ENCODE results near the gene KRTAP10-7. TPM values are rescaled to one million over a fixed set of nuclear protein-coding genes. Genes with fewer than 3 reads are reported as not detected.

KRTAP10-7 gene
- total and polyA plus RNA-seq, 2 experiments from 2014 or later, result not detected

DNA sequence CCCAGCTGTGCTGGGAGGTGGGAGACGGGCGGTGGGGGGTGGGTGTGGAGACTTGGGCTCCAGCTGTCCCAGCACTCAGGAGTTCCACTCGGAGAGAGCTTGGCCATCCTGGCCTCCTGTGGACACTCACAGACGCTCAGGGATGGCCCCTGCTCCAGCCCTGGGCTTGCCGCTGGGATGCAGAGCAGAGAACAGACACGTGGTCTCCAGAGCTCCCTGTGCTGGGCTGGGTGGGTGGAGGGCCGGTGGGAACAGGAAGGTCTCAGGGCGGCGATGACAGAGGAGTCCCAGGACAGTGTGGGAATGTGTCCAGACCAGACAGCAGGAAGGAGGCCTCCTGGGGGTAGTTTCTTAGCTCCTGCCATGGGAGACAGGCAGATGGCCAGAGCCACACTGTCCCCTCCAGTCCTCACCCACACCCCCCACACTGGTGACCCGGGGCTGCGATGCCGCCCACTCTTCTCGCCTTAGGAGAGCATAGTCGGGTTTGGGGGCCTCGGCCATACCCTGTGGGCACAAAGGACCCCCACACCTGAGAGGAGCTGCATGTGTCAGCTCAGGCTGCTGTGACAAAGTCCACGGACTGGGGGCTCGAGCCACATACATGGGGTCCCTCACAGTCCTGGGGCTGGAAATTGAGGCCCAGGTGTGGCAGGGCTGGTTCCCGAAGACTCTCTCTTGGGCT, 28.5 kb downstream of the KRTAP10-7 start:
- TF ChIP-seq POLR2AphosphoS5 (IDR thresholded peaks at IDR 0.05; ENCODE audit: low read depth) (no peak), NANOG (IDR thresholded peaks at IDR 0.05; ENCODE audit: borderline replicate concordance) (no peak), STAT1 (IDR thresholded peaks at IDR 0.05; ENCODE audit: unreplicated experiment) (no peak)
- TF ChIP-seq, protein P1, sequence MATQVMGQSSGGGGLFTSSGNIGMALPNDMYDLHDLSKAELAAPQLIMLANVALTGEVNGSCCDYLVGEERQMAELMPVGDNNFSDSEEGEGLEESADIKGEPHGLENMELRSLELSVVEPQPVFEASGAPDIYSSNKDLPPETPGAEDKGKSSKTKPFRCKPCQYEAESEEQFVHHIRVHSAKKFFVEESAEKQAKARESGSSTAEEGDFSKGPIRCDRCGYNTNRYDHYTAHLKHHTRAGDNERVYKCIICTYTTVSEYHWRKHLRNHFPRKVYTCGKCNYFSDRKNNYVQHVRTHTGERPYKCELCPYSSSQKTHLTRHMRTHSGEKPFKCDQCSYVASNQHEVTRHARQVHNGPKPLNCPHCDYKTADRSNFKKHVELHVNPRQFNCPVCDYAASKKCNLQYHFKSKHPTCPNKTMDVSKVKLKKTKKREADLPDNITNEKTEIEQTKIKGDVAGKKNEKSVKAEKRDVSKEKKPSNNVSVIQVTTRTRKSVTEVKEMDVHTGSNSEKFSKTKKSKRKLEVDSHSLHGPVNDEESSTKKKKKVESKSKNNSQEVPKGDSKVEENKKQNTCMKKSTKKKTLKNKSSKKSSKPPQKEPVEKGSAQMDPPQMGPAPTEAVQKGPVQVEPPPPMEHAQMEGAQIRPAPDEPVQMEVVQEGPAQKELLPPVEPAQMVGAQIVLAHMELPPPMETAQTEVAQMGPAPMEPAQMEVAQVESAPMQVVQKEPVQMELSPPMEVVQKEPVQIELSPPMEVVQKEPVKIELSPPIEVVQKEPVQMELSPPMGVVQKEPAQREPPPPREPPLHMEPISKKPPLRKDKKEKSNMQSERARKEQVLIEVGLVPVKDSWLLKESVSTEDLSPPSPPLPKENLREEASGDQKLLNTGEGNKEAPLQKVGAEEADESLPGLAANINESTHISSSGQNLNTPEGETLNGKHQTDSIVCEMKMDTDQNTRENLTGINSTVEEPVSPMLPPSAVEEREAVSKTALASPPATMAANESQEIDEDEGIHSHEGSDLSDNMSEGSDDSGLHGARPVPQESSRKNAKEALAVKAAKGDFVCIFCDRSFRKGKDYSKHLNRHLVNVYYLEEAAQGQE (IDR thresholded peaks at IDR 0.05; ENCODE audit: unreplicated experiment), result no peak
- Histone ChIP-seq H4K20me1 (replicated peaks; ENCODE audit: insufficient read depth) (no peaks in the 10 kb centered on the region), H3K36me3 (ENCODE audit: insufficient read depth) (0 out of 2 replicates have a peak, but pooled peaks cover 6% of the 10 kb centered on the region), H3K4me3 (no peak overlapping the region), H2AFZ (no peak overlapping the region), H3K4me2 (no peak overlapping the region), H3K27ac (ENCODE audit: low read depth) (no peak overlapping the region), H3K4me1 (ENCODE audit: insufficient read depth) (no peaks in the 10 kb centered on the region), H3K9me2 (ENCODE audit: insufficient read depth) (no peaks in the 10 kb centered on the region), H3F3A (replicated peaks; ENCODE audit: low read depth) (no peaks in the 10 kb centered on the region), H3K79me2 (replicated peaks; ENCODE audit: insufficient read depth) (no peaks in the 10 kb centered on the region), H3K27me3 (ENCODE audit: insufficient read depth) (no peaks in the 10 kb centered on the region)
- ATAC-seq (peak; percentile 22; the same call in 2 of the 3 replicates), DNase-seq (ENCODE audit: low spot score) (no peak)
- no peak overlapping the region for H3K4me3 Mint-ChIP-seq
- H3K4me1 Mint-ChIP-seq, result no peaks in the 10 kb centered on the region
- H3K36me3 Mint-ChIP-seq (ENCODE audit: low read depth), result peaks cover 15% of the 10 kb centered on the region
- H3K27ac Mint-ChIP-seq, result no peak overlapping the region
- peaks cover 33% of the 10 kb centered on the region for H3K9me3 Mint-ChIP-seq
- peaks cover 7% of the 10 kb centered on the region for H3K27me3 Mint-ChIP-seq (ENCODE audit: insufficient read depth, low read depth, poor library complexity)

DNA sequence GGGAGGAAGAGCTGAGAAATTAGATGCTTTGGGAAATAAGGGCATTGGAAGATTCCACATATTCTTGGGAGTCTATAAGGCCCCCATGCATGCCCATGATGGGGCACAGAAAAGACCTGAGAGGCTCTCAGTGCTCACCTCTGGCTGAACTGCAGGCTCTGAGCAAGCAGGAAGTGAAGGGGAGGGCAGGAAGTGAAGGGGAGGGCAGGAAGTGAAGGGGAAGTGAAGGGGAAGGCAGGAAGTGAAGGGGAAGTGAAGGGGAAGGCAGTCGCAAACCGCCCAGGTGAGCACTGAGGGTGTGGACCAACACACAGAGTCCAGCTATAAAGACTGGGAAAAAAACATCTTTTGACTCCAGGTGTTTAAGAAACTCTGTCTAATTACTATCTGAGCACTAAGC, 30.0 kb downstream of the KRTAP10-7 start:
- no peaks in the 10 kb centered on the region for H3K79me2 ChIP-seq (replicated peaks; ENCODE audit: insufficient read depth)
- H3K27me3 ChIP-seq (ENCODE audit: insufficient read depth), result no peaks in the 10 kb centered on the region
- peaks cover 7% of the 10 kb centered on the region for H3K27me3 Mint-ChIP-seq (ENCODE audit: insufficient read depth, low read depth, poor library complexity)
- H3K27ac ChIP-seq (ENCODE audit: low read depth), result no peak overlapping the region
- H2AFZ ChIP-seq, result no peak overlapping the region
- H3K4me3 Mint-ChIP-seq, result no peak overlapping the region
- H4K20me1 ChIP-seq (replicated peaks; ENCODE audit: insufficient read depth), result no peaks in the 10 kb centered on the region
- 0 out of 2 replicates have a peak, but pooled peaks cover 6% of the 10 kb centered on the region for H3K36me3 ChIP-seq (ENCODE audit: insufficient read depth)
- H3K4me2 ChIP-seq, result no peak overlapping the region
- no peak overlapping the region for H3K27ac Mint-ChIP-seq
- H3K9me2 ChIP-seq (ENCODE audit: insufficient read depth), result no peaks in the 10 kb centered on the region
- no peaks in the 10 kb centered on the region for H3F3A ChIP-seq (replicated peaks; ENCODE audit: low read depth)
- peaks cover 7% of the 10 kb centered on the region for H3K36me3 Mint-ChIP-seq (ENCODE audit: low read depth)
- no peaks in the 10 kb centered on the region for H3K4me1 ChIP-seq (ENCODE audit: insufficient read depth)
- no peak for ATAC-seq
- DNase-seq (ENCODE audit: low spot score), result no peak
- no peak overlapping the region for H3K4me3 ChIP-seq
- H3K9me3 Mint-ChIP-seq, result peaks cover 20% of the 10 kb centered on the region
- no peaks in the 10 kb centered on the region for H3K4me1 Mint-ChIP-seq
- TF ChIP-seq, protein P1 (IDR thresholded peaks at IDR 0.05; ENCODE audit: unreplicated experiment), result no peak
- TF ChIP-seq ZNF331 (CRISPR knock-in tag; IDR thresholded peaks at IDR 0.05; ENCODE audit: low read depth) (no peak), STAT1 (IDR thresholded peaks at IDR 0.05; ENCODE audit: unreplicated experiment) (no peak), ZNF114 (CRISPR knock-in tag; IDR thresholded peaks at IDR 0.05) (no peak), EZH2 (IDR thresholded peaks at IDR 0.05; ENCODE audit: low read depth, unreplicated experiment) (no peak), EZH2phosphoT487 (IDR thresholded peaks at IDR 0.05; ENCODE audit: unreplicated experiment) (no peak), CREB1 (CRISPR knock-in tag; IDR thresholded peaks at IDR 0.05; ENCODE audit: low read depth) (no peak)
- TF ChIP-seq, protein P2, sequence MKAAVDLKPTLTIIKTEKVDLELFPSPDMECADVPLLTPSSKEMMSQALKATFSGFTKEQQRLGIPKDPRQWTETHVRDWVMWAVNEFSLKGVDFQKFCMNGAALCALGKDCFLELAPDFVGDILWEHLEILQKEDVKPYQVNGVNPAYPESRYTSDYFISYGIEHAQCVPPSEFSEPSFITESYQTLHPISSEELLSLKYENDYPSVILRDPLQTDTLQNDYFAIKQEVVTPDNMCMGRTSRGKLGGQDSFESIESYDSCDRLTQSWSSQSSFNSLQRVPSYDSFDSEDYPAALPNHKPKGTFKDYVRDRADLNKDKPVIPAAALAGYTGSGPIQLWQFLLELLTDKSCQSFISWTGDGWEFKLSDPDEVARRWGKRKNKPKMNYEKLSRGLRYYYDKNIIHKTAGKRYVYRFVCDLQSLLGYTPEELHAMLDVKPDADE (IDR thresholded peaks at IDR 0.05), result no peak
- TF ChIP-seq, protein P3, sequence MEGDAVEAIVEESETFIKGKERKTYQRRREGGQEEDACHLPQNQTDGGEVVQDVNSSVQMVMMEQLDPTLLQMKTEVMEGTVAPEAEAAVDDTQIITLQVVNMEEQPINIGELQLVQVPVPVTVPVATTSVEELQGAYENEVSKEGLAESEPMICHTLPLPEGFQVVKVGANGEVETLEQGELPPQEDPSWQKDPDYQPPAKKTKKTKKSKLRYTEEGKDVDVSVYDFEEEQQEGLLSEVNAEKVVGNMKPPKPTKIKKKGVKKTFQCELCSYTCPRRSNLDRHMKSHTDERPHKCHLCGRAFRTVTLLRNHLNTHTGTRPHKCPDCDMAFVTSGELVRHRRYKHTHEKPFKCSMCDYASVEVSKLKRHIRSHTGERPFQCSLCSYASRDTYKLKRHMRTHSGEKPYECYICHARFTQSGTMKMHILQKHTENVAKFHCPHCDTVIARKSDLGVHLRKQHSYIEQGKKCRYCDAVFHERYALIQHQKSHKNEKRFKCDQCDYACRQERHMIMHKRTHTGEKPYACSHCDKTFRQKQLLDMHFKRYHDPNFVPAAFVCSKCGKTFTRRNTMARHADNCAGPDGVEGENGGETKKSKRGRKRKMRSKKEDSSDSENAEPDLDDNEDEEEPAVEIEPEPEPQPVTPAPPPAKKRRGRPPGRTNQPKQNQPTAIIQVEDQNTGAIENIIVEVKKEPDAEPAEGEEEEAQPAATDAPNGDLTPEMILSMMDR (conservative IDR thresholded peaks at IDR 0.05; ENCODE audit: low read depth in 2 of 2), result no peak
